ENCODE results near the gene NELL1. TPM values are rescaled to one million over a fixed set of nuclear protein-coding genes. Genes with fewer than 3 reads are reported as not detected.

Gene NELL1
- total RNA-seq, 1 experiment from 2014 or later, result not detected

- no peaks in the 10 kb centered on the region for H3K9me3 ChIP-seq
- DNase-seq, result no peak
- no peaks in the 10 kb centered on the region for H3K36me3 ChIP-seq
- H3K4me3 ChIP-seq, result no peak overlapping the region
- H3K27me3 ChIP-seq, result no peaks in the 10 kb centered on the region
Measured at GRCh38 chr11:21410513-21410912, 741.1 kb downstream of the NELL1 start.

- Histone ChIP-seq H3K27me3 (no peaks in the 10 kb centered on the region), H3K36me3 (no peaks in the 10 kb centered on the region), H3K9me3 (no peaks in the 10 kb centered on the region), H3K4me3 (no peak overlapping the region)
- no peak for DNase-seq
Measured at GRCh38 chr11:21411104-21411503, 741.7 kb downstream of the NELL1 start.

DNA sequence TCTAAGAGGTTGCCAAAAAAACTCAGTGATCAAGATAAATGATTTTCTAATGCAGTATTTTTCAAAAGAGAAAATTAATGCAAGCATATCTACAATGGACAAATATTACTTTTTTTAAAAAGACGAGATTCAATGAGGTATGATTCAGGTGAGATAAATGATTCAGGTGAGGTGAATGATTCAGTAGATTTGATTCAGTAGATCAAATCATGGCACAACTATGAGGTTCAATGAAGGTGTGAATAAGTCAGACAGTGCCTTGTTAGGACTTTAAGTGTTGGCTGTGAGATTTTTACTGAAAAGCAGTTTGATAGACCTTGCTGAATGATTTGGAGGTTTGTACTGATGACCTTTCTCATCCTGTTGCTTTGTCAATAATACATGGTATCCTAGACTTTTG is 742.2 kb downstream of the NELL1 start:
- no peaks in the 10 kb centered on the region for H3K36me3 ChIP-seq
- no peak for DNase-seq
- H3K27me3 ChIP-seq, result no peaks in the 10 kb centered on the region
- no peak overlapping the region for H3K4me3 ChIP-seq
- no peaks in the 10 kb centered on the region for H3K9me3 ChIP-seq

DNA sequence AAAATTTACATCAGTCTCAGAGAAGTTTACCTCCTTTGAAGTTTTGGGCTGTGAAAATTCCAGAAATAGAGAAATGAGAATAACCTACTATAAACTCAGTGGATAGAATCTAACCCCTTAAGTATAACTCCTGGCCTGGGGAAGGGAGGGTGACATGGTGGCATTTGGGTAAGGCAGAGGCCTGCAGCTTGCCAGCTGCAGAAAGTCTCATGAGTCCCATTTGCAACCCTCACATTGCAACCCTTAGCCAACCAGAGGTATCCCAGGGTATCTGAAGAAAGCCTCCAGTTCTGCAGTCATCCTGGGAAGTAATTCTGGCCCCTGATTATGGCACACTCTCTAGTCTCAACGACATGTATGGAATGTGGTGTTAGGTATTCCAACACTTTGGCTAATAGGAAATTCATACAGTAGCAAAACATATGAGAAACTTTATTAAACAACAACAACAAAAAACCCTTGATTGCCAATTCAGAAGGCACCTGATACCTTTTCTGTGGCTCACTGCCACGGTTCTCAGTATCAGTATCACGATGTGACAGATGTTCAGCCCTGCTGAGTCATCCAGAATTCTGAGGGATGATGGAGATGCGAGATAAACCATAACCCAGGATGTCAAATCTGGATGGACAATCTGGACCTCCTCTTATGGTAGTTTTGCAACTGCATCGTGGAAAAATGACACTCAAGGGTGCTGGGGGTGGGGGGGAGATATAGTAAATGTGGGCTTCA is 743.4 kb downstream of the NELL1 start:
- Histone ChIP-seq H3K27me3 (no peaks in the 10 kb centered on the region), H3K4me3 (no peak overlapping the region), H3K9me3 (no peaks in the 10 kb centered on the region), H3K36me3 (no peaks in the 10 kb centered on the region)
- no peak for DNase-seq

- H3K9me3 ChIP-seq, result no peaks in the 10 kb centered on the region
- DNase-seq, result no peak
- no peak overlapping the region for H3K4me3 ChIP-seq
- H3K36me3 ChIP-seq, result no peaks in the 10 kb centered on the region
- H3K27me3 ChIP-seq, result no peaks in the 10 kb centered on the region
Measured at GRCh38 chr11:21414953-21415352, 745.6 kb downstream of the NELL1 start.

- DNase-seq, result no peak
- Histone ChIP-seq H3K9me3 (no peaks in the 10 kb centered on the region), H3K27me3 (no peaks in the 10 kb centered on the region), H3K36me3 (no peaks in the 10 kb centered on the region), H3K4me3 (no peak overlapping the region)
Measured at GRCh38 chr11:21415606-21416005, 746.2 kb downstream of the NELL1 start.

- no peaks in the 10 kb centered on the region for H3K27me3 ChIP-seq
- no peaks in the 10 kb centered on the region for H3K9me3 ChIP-seq
- no peak for DNase-seq
- no peak overlapping the region for H3K4me3 ChIP-seq
- H3K36me3 ChIP-seq, result no peaks in the 10 kb centered on the region
Measured at GRCh38 chr11:21421711-21422329, 752.4 kb downstream of the NELL1 start.

- no peaks in the 10 kb centered on the region for H3K9me3 ChIP-seq
- no peaks in the 10 kb centered on the region for H3K27me3 ChIP-seq
- H3K36me3 ChIP-seq, result no peaks in the 10 kb centered on the region
- H3K4me3 ChIP-seq, result no peak overlapping the region
- no peak for DNase-seq
Measured at GRCh38 chr11:21426931-21427330, 757.5 kb downstream of the NELL1 start.

GRCh38 chr11:21427726-21428125 is 758.3 kb downstream of the NELL1 start:
- H3K27me3 ChIP-seq, result no peaks in the 10 kb centered on the region
- H3K9me3 ChIP-seq, result no peaks in the 10 kb centered on the region
- no peak overlapping the region for H3K4me3 ChIP-seq
- no peaks in the 10 kb centered on the region for H3K36me3 ChIP-seq
- DNase-seq, result no peak

DNA sequence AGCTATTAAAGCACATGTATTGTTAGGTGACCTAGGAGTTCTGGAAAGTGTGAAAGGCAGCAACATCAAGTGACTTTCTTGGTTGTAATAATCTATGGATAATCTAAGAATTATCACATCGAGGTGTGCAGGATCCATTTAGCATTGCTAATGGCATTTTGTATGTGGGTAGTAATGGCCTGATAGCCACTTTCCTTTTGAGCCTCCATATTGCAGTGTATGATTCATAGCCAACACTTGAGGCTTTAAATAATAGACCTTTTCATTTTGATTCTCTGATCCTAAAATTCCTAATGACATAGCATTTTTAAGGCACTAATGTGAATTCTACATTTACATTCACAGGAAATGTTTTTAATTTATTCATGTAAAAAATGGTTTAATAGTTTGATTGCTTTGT is 759.4 kb downstream of the NELL1 start:
- Histone ChIP-seq H3K27me3 (no peaks in the 10 kb centered on the region), H3K9me3 (no peaks in the 10 kb centered on the region), H3K36me3 (no peaks in the 10 kb centered on the region), H3K4me3 (no peak overlapping the region)
- no peak for DNase-seq

- DNase-seq, result no peak
- Histone ChIP-seq H3K9me3 (no peaks in the 10 kb centered on the region), H3K4me3 (no peak overlapping the region), H3K27me3 (no peaks in the 10 kb centered on the region), H3K36me3 (no peaks in the 10 kb centered on the region)
Measured at GRCh38 chr11:21429401-21429800, 760.0 kb downstream of the NELL1 start.

DNA sequence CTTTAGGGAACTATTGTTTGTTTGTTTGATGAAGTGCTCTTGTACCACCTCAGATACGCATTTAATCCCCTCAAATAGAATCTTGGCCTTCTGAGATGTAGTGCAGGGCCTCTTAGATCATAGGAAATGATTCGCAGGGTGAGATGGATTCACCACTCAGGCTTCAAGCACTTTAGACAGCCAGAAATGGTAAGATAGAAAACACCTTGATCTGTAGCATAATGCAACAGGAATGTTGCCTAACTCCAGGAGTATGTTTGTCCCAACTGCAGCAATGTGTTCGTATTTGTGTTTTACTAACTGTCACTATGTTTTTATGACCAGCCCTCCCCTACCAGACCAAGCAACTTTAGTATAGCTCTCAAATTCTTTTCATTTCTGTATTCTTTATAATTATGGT is 761.2 kb downstream of the NELL1 start:
- H3K4me3 ChIP-seq, result no peak overlapping the region
- no peaks in the 10 kb centered on the region for H3K27me3 ChIP-seq
- H3K36me3 ChIP-seq, result no peaks in the 10 kb centered on the region
- DNase-seq, result no peak
- no peaks in the 10 kb centered on the region for H3K9me3 ChIP-seq

GRCh38 chr11:21446939-21447590 is 777.7 kb downstream of the NELL1 start:
- no peak overlapping the region for H3K4me3 ChIP-seq
- H3K36me3 ChIP-seq, result no peaks in the 10 kb centered on the region
- no peaks in the 10 kb centered on the region for H3K9me3 ChIP-seq
- no peaks in the 10 kb centered on the region for H3K27me3 ChIP-seq
- no peak for DNase-seq

DNA sequence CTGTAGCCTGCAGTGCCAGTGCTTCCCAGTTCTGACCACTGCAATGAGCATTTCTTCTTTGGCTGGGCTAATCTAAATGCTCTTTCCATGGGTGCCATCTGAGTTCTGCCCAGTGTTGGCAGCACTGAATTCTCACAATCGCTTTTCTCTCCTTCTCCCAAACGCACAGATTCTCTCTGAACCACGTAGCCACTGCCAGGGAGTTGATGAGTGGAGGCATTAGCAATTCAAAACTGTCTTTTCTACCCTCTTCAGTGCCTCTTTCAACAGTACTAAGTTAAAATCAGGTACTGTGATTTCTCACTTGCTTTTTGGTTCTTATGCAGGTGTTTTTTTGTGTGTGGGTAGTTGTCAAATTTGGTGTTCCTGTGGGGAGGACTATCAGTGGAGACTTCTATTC is 778.5 kb downstream of the NELL1 start:
- DNase-seq, result no peak
- H3K4me3 ChIP-seq, result no peak overlapping the region
- no peaks in the 10 kb centered on the region for H3K27me3 ChIP-seq
- H3K36me3 ChIP-seq, result no peaks in the 10 kb centered on the region
- no peaks in the 10 kb centered on the region for H3K9me3 ChIP-seq

DNA sequence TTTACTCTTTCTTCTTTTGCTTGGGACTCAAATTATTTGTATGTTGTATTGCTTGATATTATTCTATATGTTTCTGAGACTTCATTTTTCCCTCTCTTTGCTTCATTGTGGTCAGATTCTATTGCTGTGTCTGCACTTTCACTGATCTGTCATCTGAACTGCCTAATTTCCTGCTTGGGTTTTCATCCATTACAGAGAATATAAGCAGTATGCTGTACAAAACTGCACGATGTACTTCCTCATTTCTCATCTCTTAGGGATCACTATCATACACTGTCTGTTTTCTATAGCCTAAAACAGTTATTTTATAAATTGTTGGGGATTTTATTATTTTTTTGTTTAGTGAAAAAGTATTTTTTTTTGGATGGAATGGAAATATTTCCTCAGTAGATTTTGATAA is 786.8 kb downstream of the NELL1 start:
- Histone ChIP-seq H3K27me3 (no peaks in the 10 kb centered on the region), H3K4me3 (no peak overlapping the region), H3K36me3 (no peaks in the 10 kb centered on the region), H3K9me3 (no peaks in the 10 kb centered on the region)
- DNase-seq, result no peak

- H3K27me3 ChIP-seq, result no peaks in the 10 kb centered on the region
- H3K36me3 ChIP-seq, result no peaks in the 10 kb centered on the region
- no peak for DNase-seq
- H3K4me3 ChIP-seq, result no peak overlapping the region
- no peaks in the 10 kb centered on the region for H3K9me3 ChIP-seq
Measured at GRCh38 chr11:21460082-21460481, 790.7 kb downstream of the NELL1 start.

GRCh38 chr11:21461701-21462100 is 792.3 kb downstream of the NELL1 start:
- Histone ChIP-seq H3K4me3 (no peak overlapping the region), H3K36me3 (no peaks in the 10 kb centered on the region), H3K27me3 (no peaks in the 10 kb centered on the region), H3K9me3 (no peaks in the 10 kb centered on the region)
- no peak for DNase-seq
